Astrocyte of the cerebellum (primary cell): ENCODE results near the gene NEMP2.
A peak's percentile ranks its signal among the peaks of the same experiment; 100 is the strongest.
"Not testable (repeated sequence)": the region's sequence is repeated elsewhere in the genome, so short reads cannot be mapped to it uniquely, and the experiment has no call there.

ENCODE experiments used
- DNase-seq: peaks from one replicate; pipeline ENCODE4 v3.0.0-alpha.2; 2011; ENCODE audit warnings: low read depth
- H3K4me3 ChIP-seq: 2 replicates; pipeline ENCODE4 v1.5.1; 2011; ENCODE audit warnings: mild to moderate bottlenecking, low read depth, low read length, moderate library complexity
- in situ Hi-C: cut with HindIII; loops from 2 replicates; pipeline ENCODE4 v1.10.0; 2017; ENCODE audit warnings: low sequenced_read_pairs
- TF ChIP-seq, protein P1 (sequence below): IDR thresholded peaks from 2 replicates; pipeline ENCODE4 v1.5.1; 2012; ENCODE audit warnings: low read length, low read depth, moderate library complexity, mild to moderate bottlenecking; ENCODE audit errors: missing control alignments

NEMP2 gene

DNA sequence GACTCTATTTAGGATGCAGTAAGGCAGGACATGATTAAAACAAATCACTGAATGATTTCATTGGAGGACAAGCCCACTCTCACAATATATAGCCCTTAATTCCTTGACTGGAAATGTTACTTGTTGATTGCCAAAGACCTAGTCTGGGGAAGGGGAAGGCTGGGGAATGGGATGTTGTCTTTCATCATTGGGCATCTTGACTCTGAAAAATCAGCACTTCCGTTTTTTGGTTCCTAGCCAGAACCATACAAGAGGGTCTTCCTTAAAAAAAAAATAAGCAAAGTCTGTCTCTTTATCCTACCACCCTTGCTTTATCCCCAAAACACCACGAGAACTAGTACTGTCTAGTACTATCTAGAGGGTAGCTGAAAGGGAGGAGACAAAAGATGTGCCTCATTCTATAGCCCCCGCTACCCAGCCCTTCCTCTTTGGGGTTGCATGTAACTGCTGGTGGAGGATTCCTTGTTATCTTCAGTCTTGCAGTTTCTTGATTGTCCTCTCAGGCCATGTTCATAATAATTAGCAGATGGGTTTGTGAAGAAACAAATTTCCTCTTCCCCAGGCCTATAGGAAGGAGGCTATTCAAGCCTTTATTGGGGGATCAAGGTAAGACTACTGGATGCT is 55.8 kb downstream of the NEMP2 start:
- in situ Hi-C loops = no loop called here
- no peak for DNase-seq
- H3K4me3 ChIP-seq = no peak overlapping the region
- TF ChIP-seq, protein P1, sequence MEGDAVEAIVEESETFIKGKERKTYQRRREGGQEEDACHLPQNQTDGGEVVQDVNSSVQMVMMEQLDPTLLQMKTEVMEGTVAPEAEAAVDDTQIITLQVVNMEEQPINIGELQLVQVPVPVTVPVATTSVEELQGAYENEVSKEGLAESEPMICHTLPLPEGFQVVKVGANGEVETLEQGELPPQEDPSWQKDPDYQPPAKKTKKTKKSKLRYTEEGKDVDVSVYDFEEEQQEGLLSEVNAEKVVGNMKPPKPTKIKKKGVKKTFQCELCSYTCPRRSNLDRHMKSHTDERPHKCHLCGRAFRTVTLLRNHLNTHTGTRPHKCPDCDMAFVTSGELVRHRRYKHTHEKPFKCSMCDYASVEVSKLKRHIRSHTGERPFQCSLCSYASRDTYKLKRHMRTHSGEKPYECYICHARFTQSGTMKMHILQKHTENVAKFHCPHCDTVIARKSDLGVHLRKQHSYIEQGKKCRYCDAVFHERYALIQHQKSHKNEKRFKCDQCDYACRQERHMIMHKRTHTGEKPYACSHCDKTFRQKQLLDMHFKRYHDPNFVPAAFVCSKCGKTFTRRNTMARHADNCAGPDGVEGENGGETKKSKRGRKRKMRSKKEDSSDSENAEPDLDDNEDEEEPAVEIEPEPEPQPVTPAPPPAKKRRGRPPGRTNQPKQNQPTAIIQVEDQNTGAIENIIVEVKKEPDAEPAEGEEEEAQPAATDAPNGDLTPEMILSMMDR = no peak

DNA sequence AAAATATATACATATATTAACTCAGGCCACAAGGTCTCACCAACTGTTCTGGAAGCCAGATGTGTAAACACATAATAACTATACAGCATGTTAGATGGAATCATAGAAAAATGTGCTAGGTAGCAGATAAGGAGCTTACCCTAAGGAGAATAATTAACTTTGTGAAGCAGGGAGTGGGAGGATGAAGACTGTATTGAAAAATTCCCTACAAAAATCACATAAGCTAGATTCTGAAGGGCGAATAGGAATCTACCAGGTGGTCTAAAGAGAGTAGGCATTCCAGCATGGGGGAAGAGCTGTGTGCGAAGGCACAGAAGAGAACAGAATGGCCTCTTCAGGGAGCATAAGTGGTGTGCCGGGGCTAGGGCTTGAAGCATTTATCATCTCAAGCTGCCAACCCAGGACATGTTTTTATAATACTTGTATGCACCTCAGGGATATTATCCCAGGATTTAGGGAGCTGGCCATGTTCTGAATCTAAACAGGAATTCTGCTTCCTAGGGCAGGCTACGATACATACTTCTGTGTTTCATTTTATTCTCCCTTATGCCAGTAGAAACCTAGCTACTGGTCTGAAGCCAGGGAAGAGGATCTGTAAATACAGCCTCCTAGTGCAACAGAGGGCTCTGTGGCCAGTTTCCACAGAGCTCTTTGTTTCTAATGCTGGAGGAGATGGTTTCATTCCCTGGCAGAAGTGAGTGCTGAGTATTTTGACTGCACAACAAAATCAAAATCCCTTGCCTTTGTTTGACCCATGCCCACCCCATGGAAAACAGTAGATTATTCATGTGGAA is 56.7 kb downstream of the NEMP2 start:
- no peak overlapping the region for H3K4me3 ChIP-seq
- no peak for DNase-seq
- in situ Hi-C loops = no loop called here
- TF ChIP-seq, protein P1 = no peak

DNA sequence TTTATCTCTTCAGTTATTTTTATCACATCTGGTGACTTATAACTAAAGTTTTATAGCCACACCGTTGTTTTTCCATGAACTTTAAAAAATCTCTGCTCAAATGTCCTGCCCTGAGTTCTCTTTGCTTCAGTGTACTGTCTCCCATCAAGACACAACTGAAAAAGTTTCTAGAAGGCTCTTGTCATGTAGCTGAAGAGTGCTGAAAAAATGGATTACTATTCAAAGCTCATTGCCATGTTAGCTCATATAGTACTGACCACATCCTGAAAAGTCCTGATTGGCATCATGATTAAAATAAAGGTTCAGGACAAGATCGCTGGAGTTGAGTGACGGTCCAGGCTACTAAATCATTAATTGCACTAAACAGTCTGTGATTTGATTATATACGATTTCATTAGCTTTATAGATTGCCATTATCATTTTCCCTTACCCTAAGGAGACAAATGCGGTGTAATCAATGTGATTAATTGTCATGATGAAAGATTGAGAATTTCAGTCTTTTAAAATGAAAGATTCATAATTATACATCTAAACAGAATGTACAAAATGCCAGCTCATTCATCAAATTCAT is 64.2 kb downstream of the NEMP2 start:
- no peak overlapping the region for H3K4me3 ChIP-seq
- in situ Hi-C loops = no loop called here
- TF ChIP-seq, protein P1 = no peak
- no peak for DNase-seq

DNA sequence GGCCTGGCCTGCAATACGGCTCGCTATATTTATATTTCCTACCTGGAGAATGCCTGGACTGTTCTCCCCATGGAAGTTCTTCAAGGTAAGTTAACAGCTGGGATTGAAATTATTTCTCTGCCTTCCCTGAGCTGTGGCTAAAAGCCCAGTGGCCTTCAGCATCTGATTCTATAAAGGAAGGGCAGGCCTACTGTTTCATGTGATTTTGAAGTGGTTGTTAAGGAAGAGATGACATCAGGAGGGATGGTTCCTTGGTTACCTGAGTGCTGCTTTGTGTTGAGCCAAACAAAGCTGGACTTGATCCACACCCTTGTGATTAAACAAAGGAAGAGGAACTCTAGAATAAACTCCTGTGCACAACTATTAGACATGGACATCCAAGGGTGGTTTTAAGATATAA is 64.8 kb downstream of the NEMP2 start:
- H3K4me3 ChIP-seq = no peak overlapping the region
- in situ Hi-C loops = no loop called here
- TF ChIP-seq, protein P1 = no peak
- DNase-seq = peak; percentile 35

DNA sequence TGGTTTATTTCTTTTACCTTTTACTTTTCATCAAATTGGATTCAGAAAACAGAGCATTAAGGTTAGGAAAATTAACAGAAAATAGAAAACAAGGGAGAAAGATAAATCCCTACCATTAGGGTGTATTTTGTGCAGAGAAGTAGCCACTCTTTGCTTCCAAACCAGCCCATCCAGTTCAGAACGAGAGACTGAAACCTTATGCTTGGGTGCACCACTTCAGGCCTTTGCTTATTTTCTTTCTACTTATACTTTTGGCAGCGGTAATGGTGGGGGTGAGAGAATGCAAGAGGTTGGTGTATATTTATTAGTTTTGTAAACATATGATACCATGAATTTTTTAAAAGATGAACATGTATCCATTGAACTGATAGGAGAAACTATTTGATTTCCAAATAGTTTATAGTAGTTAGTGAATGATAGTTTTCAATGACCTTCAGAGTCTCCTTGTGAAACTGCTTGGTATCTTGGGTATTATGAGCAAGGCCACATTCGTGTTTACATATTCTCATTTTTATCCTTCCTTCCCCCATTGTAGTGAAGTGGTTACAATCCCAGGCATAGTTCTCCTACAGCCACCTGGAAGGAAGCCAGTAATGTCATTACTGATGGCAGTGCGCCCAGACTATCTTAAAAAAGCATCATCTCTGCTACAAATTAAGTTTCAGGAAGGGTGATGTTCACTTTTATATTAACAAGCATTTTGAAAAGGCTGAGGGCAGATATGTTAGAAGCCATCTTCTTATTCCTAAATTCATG is 65.5 kb downstream of the NEMP2 start:
- H3K4me3 ChIP-seq = no peak overlapping the region
- in situ Hi-C loops = no loop called here
- DNase-seq = peak; percentile 96
- TF ChIP-seq, protein P1 = no peak

DNA sequence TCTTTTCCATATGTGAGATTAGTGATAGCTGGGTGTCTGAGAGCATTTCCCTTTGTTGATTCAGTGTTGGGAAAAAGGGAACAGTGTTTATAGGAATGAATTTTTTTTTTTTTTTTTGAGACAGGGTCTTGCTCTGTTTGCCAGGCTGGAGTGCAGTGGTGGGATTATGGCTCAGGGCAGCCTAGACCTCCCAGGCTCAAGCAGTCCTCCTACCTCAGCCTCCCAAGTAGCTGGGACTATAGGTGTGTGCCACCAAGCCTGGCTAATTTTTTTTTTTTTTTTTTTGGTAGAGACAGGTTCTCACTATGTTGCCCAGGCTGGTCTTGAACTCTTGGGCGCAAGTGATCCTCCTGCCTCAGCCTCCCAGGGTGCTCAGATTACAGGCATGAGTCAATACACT is 66.2 kb downstream of the NEMP2 start:
- DNase-seq, in situ Hi-C loops, H3K4me3 ChIP-seq: not testable (repeated sequence)
